Keratinocyte (primary cell): Measurements from ENCODE around the gene COL20A1. TPM values are rescaled to one million over a fixed set of nuclear protein-coding genes. Genes with fewer than 3 reads are reported as not detected.

Experiments
- DNase-seq: peaks from one replicate; pipeline ENCODE4 v3.0.0-alpha.2; 2011; ENCODE audit warnings: low read depth, missing footprints, low spot score
- FAIRE-seq: peaks from 2 replicates; lab custom pipeline; 2011; peaks lifted over from hg19 to GRCh38; lab: Jason Lieb, UNC
- H2AFZ ChIP-seq: 2 replicates; pipeline ENCODE4 v1.6.0; 2012; ENCODE audit warnings: low read length, control low read depth, inconsistent platforms; ENCODE audit not compliant: control insufficient read depth
- H3K27ac ChIP-seq: 2 replicates; pipeline ENCODE4 v1.5.1; 2011; ENCODE audit warnings: low read length; ENCODE audit not compliant: control insufficient read depth, insufficient read depth
- H3K27me3 ChIP-seq: 3 replicates; pipeline ENCODE4 v1.6.0; 2011; ENCODE audit warnings: low read length; ENCODE audit not compliant: control insufficient read depth, insufficient read depth; ENCODE audit errors: extremely low read depth
- H3K36me3 ChIP-seq, 2 experiments: 2 replicates in 1 of 2; 3 replicates in 1 of 2; pipeline ENCODE4 v1.5.1; 2011; ENCODE audit warnings: low read length in 2 of 2, mild to moderate bottlenecking in 1 of 2; ENCODE audit not compliant: control insufficient read depth in 2 of 2, insufficient read depth in 2 of 2; ENCODE audit errors: extremely low read depth in 1 of 2
- H3K4me1 ChIP-seq: 3 replicates; pipeline ENCODE4 v1.5.1; 2011; ENCODE audit warnings: low read length; ENCODE audit not compliant: control insufficient read depth, insufficient read depth; ENCODE audit errors: extremely low read depth
- H3K4me2 ChIP-seq: 3 replicates; pipeline ENCODE4 v1.6.0; 2011; ENCODE audit warnings: low read depth, low read length; ENCODE audit not compliant: control insufficient read depth, insufficient read depth; ENCODE audit errors: extremely low read depth
- H3K4me3 ChIP-seq, 3 experiments: fragments of 200-600 bp in 1 of 3; sonication (generic) in 1 of 3; 2 replicates in 2 of 3; 3 replicates in 1 of 3; pipeline ENCODE4 v1.5.1; 2011 to 2016; ENCODE audit warnings: low read length in 3 of 3, mild to moderate bottlenecking in 3 of 3, control low read depth in 2 of 3, inconsistent platforms in 1 of 3, low read depth in 1 of 3, mixed read lengths in 1 of 3, mixed run types in 1 of 3, moderate library complexity in 1 of 3; ENCODE audit not compliant: control insufficient read depth in 2 of 3, insufficient read depth in 2 of 3; ENCODE audit errors: extremely low read depth in 1 of 3
- H3K79me2 ChIP-seq: 2 replicates; pipeline ENCODE4 v1.6.0; 2012; ENCODE audit warnings: low read length; ENCODE audit not compliant: control insufficient read depth, insufficient read depth
- H3K9ac ChIP-seq: 3 replicates; pipeline ENCODE4 v1.6.0; 2011; ENCODE audit warnings: low read length; ENCODE audit not compliant: control insufficient read depth, insufficient read depth; ENCODE audit errors: extremely low read depth
- H3K9me1 ChIP-seq: 3 replicates; pipeline ENCODE4 v1.6.0; 2011; ENCODE audit warnings: low read length; ENCODE audit not compliant: control insufficient read depth, insufficient read depth; ENCODE audit errors: extremely low read depth
- H3K9me3 ChIP-seq: 2 replicates; pipeline ENCODE4 v1.5.1; 2012; ENCODE audit warnings: low read depth, low read length; ENCODE audit not compliant: control insufficient read depth
- H4K20me1 ChIP-seq: 3 replicates; pipeline ENCODE4 v1.6.0; 2011; ENCODE audit warnings: low read length; ENCODE audit not compliant: control insufficient read depth, insufficient read depth; ENCODE audit errors: extremely low read depth
- EZH2 ChIP-seq: IDR thresholded peaks from one replicate; pipeline ENCODE4 v1.6.1; 2012; ENCODE audit warnings: inconsistent platforms, mild to moderate bottlenecking, low read length, moderate library complexity
- dilution Hi-C: fragments of 300-500 bp; cut with MboI; formaldehyde crosslinking; loops from one replicate; pipeline ENCODE4 v1.7.0; 2020; ENCODE audit warnings: low sequenced_read_pairs; ENCODE audit not compliant: extremely low pct_ligation_motif_present
- polyA plus RNA-seq, 5 experiments: library from polyadenylated mRNA; depleted of rRNA in 3 of 5; stranded (reverse) in 3 of 5; stranded (forward) in 1 of 5; unstranded in 1 of 5; fragments of >200 nt; gene quantifications; 1 replicate in 1 of 5; 2 replicates in 3 of 5; 3 replicates in 1 of 5; pipeline versions ENCODE4 v1.2.1 to v1.2.3, GENCODE V29; 2011 to 2012; ENCODE audit warnings: missing spikeins in 2 of 5, low read depth in 1 of 5, low replicate concordance in 1 of 5
- TF ChIP-seq, protein P1 (sequence below), 3 experiments: IDR thresholded peaks in 1 of 3; conservative IDR thresholded peaks in 1 of 3; optimal IDR thresholded peaks in 1 of 3; 2 replicates in 2 of 3; 3 replicates in 1 of 3; pipeline versions ENCODE3 to v1.5.1; 2011; ENCODE audit warnings: low read length in 3 of 3, mild to moderate bottlenecking in 3 of 3, moderate library complexity in 2 of 3, control low read depth in 1 of 3, inconsistent platforms in 1 of 3; ENCODE audit not compliant: insufficient read depth in 2 of 3; ENCODE audit errors: extremely low read depth in 1 of 3

The COL20A1 gene
- polyA plus RNA-seq, 1 donor (not counting 4 experiments of a cell fraction or from before 2014, with no cell fraction given) = not detected

DNA sequence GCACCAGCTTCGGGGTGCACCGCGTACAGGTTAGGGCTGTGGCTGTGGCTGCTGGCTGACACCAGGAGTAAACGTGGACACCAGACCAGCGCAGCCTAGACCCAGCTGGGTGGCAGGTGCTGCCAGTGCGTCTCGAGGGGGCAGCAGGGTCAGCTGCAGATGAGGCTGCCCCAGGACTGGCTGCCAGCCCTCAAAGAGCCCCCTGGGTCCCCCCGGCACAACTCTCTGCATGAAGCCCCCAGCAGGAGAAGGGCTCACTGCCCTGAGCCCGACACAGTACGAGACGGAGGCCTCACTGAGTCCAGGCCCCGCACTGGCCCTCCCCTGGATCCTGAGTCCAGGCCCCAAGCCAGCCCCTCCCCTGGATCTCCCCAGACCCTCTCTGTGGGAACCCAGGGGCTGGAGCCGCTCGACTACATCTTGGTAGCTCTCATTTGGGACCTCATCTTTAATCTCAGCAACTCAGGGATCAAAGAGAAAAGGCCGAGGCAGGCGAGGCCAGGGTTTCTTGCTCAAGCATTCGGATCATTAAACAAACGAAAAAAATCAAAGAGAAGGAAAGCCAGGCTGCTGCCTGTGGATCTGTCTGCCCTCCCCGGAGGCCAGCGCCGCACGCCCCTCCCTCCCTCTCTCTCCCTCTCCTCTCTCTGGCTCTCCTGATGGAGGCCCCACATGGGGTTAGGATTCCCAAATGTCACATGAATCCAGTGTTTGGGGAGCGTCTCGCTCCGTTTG lies 31.8 kb upstream of the COL20A1 start:
- Histone ChIP-seq H3K9me3 (no peaks in the 10 kb centered on the region), H3K36me3 (no peaks in the 10 kb centered on the region), H3K9me1 (no peaks in the 10 kb centered on the region), H2AFZ (no peak overlapping the region), H3K4me3 (no peak overlapping the region), H3K27ac (no peak overlapping the region), H3K79me2 (no peaks in the 10 kb centered on the region), H3K9ac (no peak overlapping the region), H3K27me3 (peaks cover 25% of the 10 kb centered on the region), H3K4me1 (peaks cover 8% of the 10 kb centered on the region), H3K4me2 (no peak overlapping the region), H4K20me1 (no peaks in the 10 kb centered on the region)
- dilution Hi-C loops = no loop called here
- no peak for FAIRE-seq
- DNase-seq = no peak
- no peak for TF ChIP-seq EZH2
- TF ChIP-seq, protein P1, sequence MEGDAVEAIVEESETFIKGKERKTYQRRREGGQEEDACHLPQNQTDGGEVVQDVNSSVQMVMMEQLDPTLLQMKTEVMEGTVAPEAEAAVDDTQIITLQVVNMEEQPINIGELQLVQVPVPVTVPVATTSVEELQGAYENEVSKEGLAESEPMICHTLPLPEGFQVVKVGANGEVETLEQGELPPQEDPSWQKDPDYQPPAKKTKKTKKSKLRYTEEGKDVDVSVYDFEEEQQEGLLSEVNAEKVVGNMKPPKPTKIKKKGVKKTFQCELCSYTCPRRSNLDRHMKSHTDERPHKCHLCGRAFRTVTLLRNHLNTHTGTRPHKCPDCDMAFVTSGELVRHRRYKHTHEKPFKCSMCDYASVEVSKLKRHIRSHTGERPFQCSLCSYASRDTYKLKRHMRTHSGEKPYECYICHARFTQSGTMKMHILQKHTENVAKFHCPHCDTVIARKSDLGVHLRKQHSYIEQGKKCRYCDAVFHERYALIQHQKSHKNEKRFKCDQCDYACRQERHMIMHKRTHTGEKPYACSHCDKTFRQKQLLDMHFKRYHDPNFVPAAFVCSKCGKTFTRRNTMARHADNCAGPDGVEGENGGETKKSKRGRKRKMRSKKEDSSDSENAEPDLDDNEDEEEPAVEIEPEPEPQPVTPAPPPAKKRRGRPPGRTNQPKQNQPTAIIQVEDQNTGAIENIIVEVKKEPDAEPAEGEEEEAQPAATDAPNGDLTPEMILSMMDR (optimal IDR thresholded peaks at IDR 0.05 in 1 of 3, IDR thresholded peaks at IDR 0.05 in 1 of 3, conservative IDR thresholded peaks at IDR 0.05 in 1 of 3; ENCODE audit: extremely low read depth in 1 of 3, insufficient read depth in 2 of 3, low read length in 3 of 3) = no peak

DNA sequence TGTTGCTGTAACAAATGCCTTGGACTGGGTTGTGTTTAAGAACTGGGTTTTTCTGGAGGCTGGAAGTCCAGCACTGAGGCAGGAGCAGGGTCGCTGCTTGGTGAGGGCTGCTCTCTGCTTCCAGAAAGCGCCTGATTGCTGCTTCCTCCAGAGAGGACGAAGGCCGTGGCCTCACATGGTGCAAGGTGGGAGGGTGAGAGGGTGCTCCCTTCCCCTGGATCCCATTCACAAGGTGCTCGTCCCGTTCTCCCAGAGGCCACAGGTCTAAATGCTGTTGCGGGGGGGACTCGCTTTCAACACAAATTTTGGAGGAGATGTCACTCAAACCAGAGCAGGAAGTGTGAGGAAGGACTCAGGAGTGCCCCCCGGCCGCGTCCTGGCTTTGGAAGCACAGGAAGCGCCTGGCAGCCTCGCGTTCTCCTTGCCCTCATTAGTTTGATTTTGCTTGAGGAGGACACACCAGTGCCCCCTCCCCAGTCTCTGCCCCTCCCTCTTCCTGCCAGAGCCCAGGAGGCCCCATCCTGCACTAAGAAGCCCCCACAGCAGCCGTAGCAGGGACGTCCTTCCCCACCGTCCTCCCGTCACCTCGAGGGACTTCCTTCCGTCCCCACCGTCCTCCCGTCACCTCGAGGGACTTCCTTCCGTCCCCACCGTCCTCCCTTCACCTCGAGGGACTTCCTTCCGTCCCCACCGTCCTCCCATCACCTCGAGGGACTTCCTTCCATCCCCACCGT lies 31.0 kb upstream of the COL20A1 start:
- dilution Hi-C loops = no loop called here
- Histone ChIP-seq H3K27ac (no peak overlapping the region), H3K27me3 (peaks cover 25% of the 10 kb centered on the region)

More for the DNA sequence above, 31.0 kb upstream of the COL20A1 start:
- H3K4me1 ChIP-seq = peaks cover under 1% of the 10 kb centered on the region
- no peak overlapping the region for H3K4me3 ChIP-seq
- no peaks in the 10 kb centered on the region for H4K20me1 ChIP-seq
- H2AFZ ChIP-seq = no peak overlapping the region
- no peak overlapping the region for H3K9ac ChIP-seq
- no peak overlapping the region for H3K4me2 ChIP-seq
- no peaks in the 10 kb centered on the region for H3K9me3 ChIP-seq
- no peak for FAIRE-seq
- TF ChIP-seq, protein P1 (optimal IDR thresholded peaks at IDR 0.05 in 1 of 3, IDR thresholded peaks at IDR 0.05 in 1 of 3, conservative IDR thresholded peaks at IDR 0.05 in 1 of 3; ENCODE audit: extremely low read depth in 1 of 3, insufficient read depth in 2 of 3, low read length in 3 of 3) = no peak
- no peak for TF ChIP-seq EZH2
- no peaks in the 10 kb centered on the region for H3K9me1 ChIP-seq
- no peaks in the 10 kb centered on the region for H3K36me3 ChIP-seq
- H3K79me2 ChIP-seq = no peaks in the 10 kb centered on the region
- DNase-seq = no peak
